A673 (cell line): ENCODE data around the gene AGRN.

Experiments
- CTCF ChIP-seq: fragments of 300-800, 200-600 bp; sonication (generic); conservative IDR thresholded peaks from 2 replicates; pipeline ENCODE4 v1.5.1; 2017; ENCODE audit warnings: low read depth, mild to moderate bottlenecking, antibody characterized with exemption, low read length, moderate library complexity, mixed read lengths
- EZH2 ChIP-seq: fragments of 200-600 bp; sonication (generic); IDR thresholded peaks from 2 replicates; pipeline ENCODE4 v1.6.1; 2017; ENCODE audit warnings: borderline replicate concordance, low read depth, mild to moderate bottlenecking, mixed read lengths, antibody characterized with exemption, low read length; ENCODE audit not compliant: poor library complexity, severe bottlenecking

GRCh38 chr1:980137-980571 lies 39.8 kb upstream of the AGRN start:
- TF ChIP-seq CTCF (no peak), EZH2 (no peak)
